ENCODE measurements around the gene TNFRSF13B. TPM values are rescaled to one million over a fixed set of nuclear protein-coding genes. Genes with fewer than 3 reads are reported as not detected.

Gene TNFRSF13B
- not detected for total RNA-seq
- polyA plus RNA-seq, result not detected
- long read RNA-seq, donor 1, result 0 reads
- long read RNA-seq, donor 2, result 0 reads
- long read RNA-seq, donor 3, result 0 reads

GRCh38 chr17:16971458-16972338 is at the start of gene TNFRSF13B:
Gene TNFRSF13B, minus strand, starts transcription at chr17:16972118. Its CDS starts 43 bp downstream, at chr17:16972075.
- H3K27ac ChIP-seq, result no peak within 1 kb of the TSS
- H3K9me3 ChIP-seq, result no peaks in the 10 kb centered on the region
- H3K4me3 ChIP-seq, result no peak within 1 kb of the TSS
- no peak for DNase-seq
- no peaks in the 10 kb centered on the region for H3K27me3 ChIP-seq
- intact Hi-C loops (cut with DNase I), result no loop called here
- no peak for TF ChIP-seq CTCF (IDR thresholded peaks at IDR 0.05)
- ATAC-seq, result peak in 1 of 8 donors; percentile 53
- WGBS, 2 donors, result 94 to 95% methylated on average over 17 of the region's 17 CpGs
- H3K4me1 ChIP-seq, result peaks cover 0 to 5% (median 0%) of the 10 kb centered on the region in 9 donors
- H3K36me3 ChIP-seq, result no peaks in the 10 kb centered on the region

GRCh38 chr17:17021194-17021863 is 49.4 kb upstream of the TNFRSF13B start:
- 27 to 40% methylated on average over 15 of the region's 15 CpGs for WGBS, 2 donors
- ATAC-seq (peak; percentile 81 to 94 (median 86)), DNase-seq (peak; percentile 57 to 69)
- H3K4me1 ChIP-seq, result peaks cover 14 to 46% (median 31%) of the 10 kb centered on the region in 9 donors
- peak overlapping the region in 1 of 10 donors; percentile 31 for H3K4me3 ChIP-seq
- H3K27ac ChIP-seq, result peak overlapping the region in 9 of 10 donors; percentile 26 to 82 (median 69)
- no peaks in the 10 kb centered on the region for H3K36me3 ChIP-seq
- no peak for TF ChIP-seq CTCF (IDR thresholded peaks at IDR 0.05)
- intact Hi-C loops (cut with DNase I), result no loop called here
- no peaks in the 10 kb centered on the region for H3K27me3 ChIP-seq
- H3K9me3 ChIP-seq, result no peaks in the 10 kb centered on the region

GRCh38 chr17:17020821-17021193 is 48.9 kb upstream of the TNFRSF13B start:
- peak overlapping the region in 9 of 10 donors; percentile 26 to 82 (median 69) for H3K27ac ChIP-seq
- DNase-seq, result no peak
- intact Hi-C loops (cut with DNase I), result no loop called here
- H3K9me3 ChIP-seq, result no peaks in the 10 kb centered on the region
- 82 to 83% methylated on average over 8 of the region's 8 CpGs for WGBS, 2 donors
- peak overlapping the region in 1 of 10 donors; percentile 31 for H3K4me3 ChIP-seq
- ATAC-seq, result peak in 4 of 8 donors; percentile 1 to 10 (median 4)
- no peak for TF ChIP-seq CTCF (IDR thresholded peaks at IDR 0.05)
- no peaks in the 10 kb centered on the region for H3K36me3 ChIP-seq
- peaks cover 14 to 45% (median 29%) of the 10 kb centered on the region in 9 donors for H3K4me1 ChIP-seq
- H3K27me3 ChIP-seq, result no peaks in the 10 kb centered on the region

GRCh38 chr17:17019891-17020456 is 48.1 kb upstream of the TNFRSF13B start:
- no peak overlapping the region for H3K27ac ChIP-seq
- H3K9me3 ChIP-seq, result no peaks in the 10 kb centered on the region
- no peaks in the 10 kb centered on the region for H3K27me3 ChIP-seq
- TF ChIP-seq CTCF (IDR thresholded peaks at IDR 0.05), result no peak
- H3K4me1 ChIP-seq, result peaks cover 10 to 39% (median 21%) of the 10 kb centered on the region in 9 donors
- no peaks in the 10 kb centered on the region for H3K36me3 ChIP-seq
- intact Hi-C loops (cut with DNase I), result no loop called here
- DNase-seq (no peak), ATAC-seq (no peak)
- WGBS, 2 donors, result 94 to 97% methylated on average over 13 of the region's 13 CpGs
- no peak overlapping the region for H3K4me3 ChIP-seq
